Nephron progenitor cell (in vitro differentiated cells): ENCODE measurements around the gene LIN37.

Experiments used
- DNase-seq: peaks from one replicate; pipeline ENCODE4 v3.0.0; 2021
- H3K27ac Mint-ChIP-seq: 2 replicates; pipeline ENCODE4 v1.8.0; 2021; ENCODE audit warnings: mild to moderate bottlenecking, moderate library complexity, mixed read lengths
- H3K27me3 Mint-ChIP-seq: 2 replicates; pipeline ENCODE4 v1.8.0; 2021; ENCODE audit warnings: mild to moderate bottlenecking, low read depth, mixed read lengths; ENCODE audit not compliant: poor library complexity
- H3K36me3 Mint-ChIP-seq: 2 replicates; pipeline ENCODE4 v1.8.0; 2021; ENCODE audit warnings: low read depth, mixed read lengths
- H3K4me1 Mint-ChIP-seq: 2 replicates; pipeline ENCODE4 v1.8.0; 2021; ENCODE audit warnings: mixed read lengths
- H3K4me3 Mint-ChIP-seq: 2 replicates; pipeline ENCODE4 v1.8.0; 2021; ENCODE audit warnings: mild to moderate bottlenecking, moderate library complexity, mixed read lengths
- H3K9me3 Mint-ChIP-seq: 2 replicates; pipeline ENCODE4 v1.8.0; 2021; ENCODE audit warnings: mild to moderate bottlenecking, moderate library complexity, mixed read lengths
- TF ChIP-seq, protein P1 (sequence below): fragments of 200-600 bp; sonication (generic); IDR thresholded peaks from 2 replicates; pipeline ENCODE4 v1.5.0; 2021; ENCODE audit warnings: antibody characterized with exemption

The LIN37 gene

DNA sequence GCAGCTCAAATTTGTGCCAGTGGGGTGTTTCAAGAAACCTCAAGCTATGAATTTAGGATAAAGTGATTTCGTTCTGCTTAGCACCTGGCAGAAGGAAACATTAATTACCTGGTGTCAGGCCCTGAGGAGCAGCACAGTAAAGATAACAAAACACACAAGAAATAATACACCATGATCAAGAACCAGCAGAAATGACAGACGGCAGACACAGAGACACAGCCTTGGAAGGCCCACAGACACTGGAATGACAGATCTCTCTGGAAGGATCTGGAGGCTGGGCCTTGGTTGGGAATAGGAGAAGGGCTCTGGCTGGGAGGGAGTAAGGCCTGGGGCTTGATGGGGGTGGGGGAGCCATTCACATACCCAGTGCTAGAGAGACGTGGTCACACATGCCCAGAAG is 53.5 kb downstream of the LIN37 start:
- H3K4me3 Mint-ChIP-seq = no peak overlapping the region
- peaks cover 8% of the 10 kb centered on the region for H3K9me3 Mint-ChIP-seq
- TF ChIP-seq, protein P1, sequence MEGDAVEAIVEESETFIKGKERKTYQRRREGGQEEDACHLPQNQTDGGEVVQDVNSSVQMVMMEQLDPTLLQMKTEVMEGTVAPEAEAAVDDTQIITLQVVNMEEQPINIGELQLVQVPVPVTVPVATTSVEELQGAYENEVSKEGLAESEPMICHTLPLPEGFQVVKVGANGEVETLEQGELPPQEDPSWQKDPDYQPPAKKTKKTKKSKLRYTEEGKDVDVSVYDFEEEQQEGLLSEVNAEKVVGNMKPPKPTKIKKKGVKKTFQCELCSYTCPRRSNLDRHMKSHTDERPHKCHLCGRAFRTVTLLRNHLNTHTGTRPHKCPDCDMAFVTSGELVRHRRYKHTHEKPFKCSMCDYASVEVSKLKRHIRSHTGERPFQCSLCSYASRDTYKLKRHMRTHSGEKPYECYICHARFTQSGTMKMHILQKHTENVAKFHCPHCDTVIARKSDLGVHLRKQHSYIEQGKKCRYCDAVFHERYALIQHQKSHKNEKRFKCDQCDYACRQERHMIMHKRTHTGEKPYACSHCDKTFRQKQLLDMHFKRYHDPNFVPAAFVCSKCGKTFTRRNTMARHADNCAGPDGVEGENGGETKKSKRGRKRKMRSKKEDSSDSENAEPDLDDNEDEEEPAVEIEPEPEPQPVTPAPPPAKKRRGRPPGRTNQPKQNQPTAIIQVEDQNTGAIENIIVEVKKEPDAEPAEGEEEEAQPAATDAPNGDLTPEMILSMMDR = no peak
- DNase-seq = no peak
- no peaks in the 10 kb centered on the region for H3K4me1 Mint-ChIP-seq
- H3K36me3 Mint-ChIP-seq = no peaks in the 10 kb centered on the region
- peaks cover 58% of the 10 kb centered on the region for H3K27me3 Mint-ChIP-seq
- no peak overlapping the region for H3K27ac Mint-ChIP-seq
